HEK293T (cell line): ENCODE data around the gene CRYBG1.
"Not testable (repeated sequence)": the region's sequence is repeated elsewhere in the genome, so short reads cannot be mapped to it uniquely, and the experiment has no call there.

Experiments
- BHLHE40 ChIP-seq: fragments of 450-650 bp; IDR thresholded peaks from 2 replicates; pipeline ENCODE4 v1.6.1; 2016; ENCODE audit warnings: mild to moderate bottlenecking, moderate library complexity, borderline replicate concordance
- ELF4 ChIP-seq: fragments of 450-650 bp; IDR thresholded peaks from 2 replicates; pipeline ENCODE4 v1.6.1; 2017; ENCODE audit warnings: antibody characterized with exemption
- FOXA1 ChIP-seq: fragments of 450-650 bp; IDR thresholded peaks from 2 replicates; pipeline ENCODE4 v1.6.1; 2016; ENCODE audit warnings: mild to moderate bottlenecking
- FOXM1 ChIP-seq: fragments of 450-650 bp; IDR thresholded peaks from 2 replicates; pipeline ENCODE4 v1.6.1; 2017; ENCODE audit warnings: mild to moderate bottlenecking, borderline replicate concordance
- L3MBTL2 ChIP-seq: fragments of 450-650 bp; conservative IDR thresholded peaks from 2 replicates; pipeline ENCODE4 v1.6.1; 2016; ENCODE audit warnings: mild to moderate bottlenecking
- NFRKB ChIP-seq: fragments of 450-650 bp; IDR thresholded peaks from 2 replicates; pipeline ENCODE4 v1.6.1; 2016; ENCODE audit warnings: mild to moderate bottlenecking, moderate library complexity
- SP1 ChIP-seq: fragments of 450-650 bp; IDR thresholded peaks from 2 replicates; pipeline ENCODE4 v1.6.1; 2017
- TARDBP ChIP-seq: fragments of 450-650 bp; IDR thresholded peaks from 2 replicates; pipeline ENCODE4 v1.6.1; 2016
- ZNF384 ChIP-seq: fragments of 450-650 bp; IDR thresholded peaks from 2 replicates; pipeline ENCODE4 v1.6.1; 2016

- TF ChIP-seq L3MBTL2, FOXM1, BHLHE40, ELF4, TARDBP, FOXA1, ZNF384, SP1, NFRKB: not testable (repeated sequence)
These were observed 228.4 kb downstream of the CRYBG1 start for GRCh38 chr6:106588937-106589336.
